Chondrocyte (in vitro differentiated cells): ENCODE measurements around the gene SDK2. TPM values are rescaled to one million over a fixed set of nuclear protein-coding genes. Genes with fewer than 3 reads are reported as not detected.

Source experiments
- DNase-seq: peaks from one replicate; pipeline ENCODE4 v3.0.0; 2021; ENCODE audit warnings: mixed read lengths, low spot score
- H3K27ac Mint-ChIP-seq: one replicate; pipeline ENCODE4 v1.8.0; 2021; ENCODE audit warnings: mild to moderate bottlenecking, moderate library complexity, mixed read lengths; ENCODE audit not compliant: unreplicated experiment
- H3K27me3 Mint-ChIP-seq: 2 replicates; pipeline ENCODE4 v1.8.0; 2021; ENCODE audit warnings: low read depth, mixed read lengths
- H3K36me3 Mint-ChIP-seq: 2 replicates; pipeline ENCODE4 v1.8.0; 2021; ENCODE audit warnings: low read depth, mixed read lengths
- H3K4me1 Mint-ChIP-seq: 2 replicates; pipeline ENCODE4 v1.8.0; 2021; ENCODE audit warnings: low read depth, mild to moderate bottlenecking, mixed read lengths
- H3K4me3 Mint-ChIP-seq: one replicate; pipeline ENCODE4 v1.8.0; 2021; ENCODE audit warnings: mild to moderate bottlenecking, moderate library complexity, mixed read lengths; ENCODE audit not compliant: unreplicated experiment
- H3K9me3 Mint-ChIP-seq: 2 replicates; pipeline ENCODE4 v1.8.0; 2021; ENCODE audit warnings: low read depth, mixed read lengths
- total RNA-seq: library from RNA; stranded (reverse); gene quantifications from 3 replicates; pipeline ENCODE4 v1.2.1, GENCODE V29; 2021
- TF ChIP-seq, protein P1 (sequence below): fragments of 200-600 bp; sonication (generic); IDR thresholded peaks from 2 replicates; pipeline ENCODE4 v1.5.0; 2021; ENCODE audit warnings: antibody characterized with exemption, mild to moderate bottlenecking, moderate library complexity

SDK2 gene
- total RNA-seq, 1 donor from 2014 or later = 15.8 TPM

DNA sequence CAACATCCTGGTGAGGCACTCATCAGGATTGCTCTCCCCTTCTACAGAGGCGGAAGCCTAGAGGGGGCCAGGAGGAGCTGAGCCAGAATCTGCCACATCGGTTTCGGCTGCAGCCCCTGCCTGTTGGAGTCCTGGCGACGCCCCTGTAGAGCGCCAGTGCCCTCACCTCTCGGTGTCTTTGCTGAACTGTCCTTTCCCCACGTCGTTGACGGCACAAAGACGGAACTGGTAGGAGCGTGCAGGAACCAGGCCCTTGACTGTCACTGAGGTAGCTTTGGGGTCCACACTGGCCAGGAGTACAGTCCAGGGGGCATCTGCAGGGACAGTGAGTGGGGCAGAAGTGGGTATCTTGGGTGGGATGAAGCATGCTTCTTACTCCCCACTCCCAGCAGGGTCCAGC lies 222.1 kb downstream of the SDK2 start:
- DNase-seq = no peak

DNA sequence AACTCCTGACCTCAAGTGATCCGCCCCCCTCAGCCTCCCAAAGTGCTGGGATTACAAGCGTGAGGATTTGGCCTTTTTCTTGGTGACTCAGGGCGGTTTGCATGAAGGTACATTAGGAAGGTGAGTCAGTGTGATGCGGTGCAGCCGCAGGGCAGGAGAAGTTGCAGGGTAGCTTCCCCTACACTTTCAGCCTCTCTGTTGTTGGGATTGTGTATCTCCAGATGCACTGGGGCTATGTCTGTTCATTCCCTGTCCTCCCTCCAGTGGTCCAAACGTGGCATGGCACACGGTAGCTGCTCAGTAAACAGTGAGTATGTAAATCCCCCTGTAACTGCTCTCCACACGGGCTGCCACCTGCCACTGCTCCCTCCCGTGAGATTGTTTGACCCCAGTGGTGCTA lies 223.3 kb downstream of the SDK2 start:
- Mint-ChIP-seq H3K27ac (no peak overlapping the region), H3K9me3 (no peaks in the 10 kb centered on the region), H3K4me3 (no peak overlapping the region), H3K36me3 (peaks cover 15% of the 10 kb centered on the region), H3K4me1 (no peaks in the 10 kb centered on the region), H3K27me3 (no peaks in the 10 kb centered on the region)
- TF ChIP-seq, protein P1, sequence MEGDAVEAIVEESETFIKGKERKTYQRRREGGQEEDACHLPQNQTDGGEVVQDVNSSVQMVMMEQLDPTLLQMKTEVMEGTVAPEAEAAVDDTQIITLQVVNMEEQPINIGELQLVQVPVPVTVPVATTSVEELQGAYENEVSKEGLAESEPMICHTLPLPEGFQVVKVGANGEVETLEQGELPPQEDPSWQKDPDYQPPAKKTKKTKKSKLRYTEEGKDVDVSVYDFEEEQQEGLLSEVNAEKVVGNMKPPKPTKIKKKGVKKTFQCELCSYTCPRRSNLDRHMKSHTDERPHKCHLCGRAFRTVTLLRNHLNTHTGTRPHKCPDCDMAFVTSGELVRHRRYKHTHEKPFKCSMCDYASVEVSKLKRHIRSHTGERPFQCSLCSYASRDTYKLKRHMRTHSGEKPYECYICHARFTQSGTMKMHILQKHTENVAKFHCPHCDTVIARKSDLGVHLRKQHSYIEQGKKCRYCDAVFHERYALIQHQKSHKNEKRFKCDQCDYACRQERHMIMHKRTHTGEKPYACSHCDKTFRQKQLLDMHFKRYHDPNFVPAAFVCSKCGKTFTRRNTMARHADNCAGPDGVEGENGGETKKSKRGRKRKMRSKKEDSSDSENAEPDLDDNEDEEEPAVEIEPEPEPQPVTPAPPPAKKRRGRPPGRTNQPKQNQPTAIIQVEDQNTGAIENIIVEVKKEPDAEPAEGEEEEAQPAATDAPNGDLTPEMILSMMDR = peak; percentile 33
- DNase-seq = no peak

More for the DNA sequence above, 222.1 kb downstream of the SDK2 start:
- no peak overlapping the region for H3K27ac Mint-ChIP-seq
- H3K9me3 Mint-ChIP-seq = no peaks in the 10 kb centered on the region
- H3K27me3 Mint-ChIP-seq = no peaks in the 10 kb centered on the region
- peaks cover 15% of the 10 kb centered on the region for H3K36me3 Mint-ChIP-seq
- TF ChIP-seq, protein P1 = no peak
- H3K4me1 Mint-ChIP-seq = no peaks in the 10 kb centered on the region
- no peak overlapping the region for H3K4me3 Mint-ChIP-seq

DNA sequence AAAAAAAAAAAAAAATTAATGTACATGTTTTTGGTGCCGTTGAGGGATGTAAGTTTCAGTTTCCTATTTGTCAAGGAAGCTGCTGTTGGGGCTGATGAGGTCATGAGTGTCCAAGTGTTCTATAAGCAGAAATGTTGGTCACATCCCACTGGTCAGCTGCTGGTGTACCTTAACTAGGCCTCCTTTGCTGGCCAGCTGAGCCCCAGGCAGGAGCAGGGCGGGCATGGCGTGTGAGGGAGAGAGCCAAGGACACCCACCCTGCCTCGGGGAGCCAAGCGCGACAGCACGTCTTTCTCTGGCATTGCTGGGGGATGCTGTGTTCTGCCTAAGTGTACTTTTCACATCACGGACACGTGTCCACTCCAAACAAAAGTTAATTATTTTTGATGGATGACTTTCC lies 224.4 kb downstream of the SDK2 start:
- no peaks in the 10 kb centered on the region for H3K4me1 Mint-ChIP-seq
- H3K36me3 Mint-ChIP-seq = peaks cover 22% of the 10 kb centered on the region
- DNase-seq = no peak
- H3K27ac Mint-ChIP-seq = no peak overlapping the region
- H3K4me3 Mint-ChIP-seq = no peak overlapping the region
- H3K9me3 Mint-ChIP-seq = no peaks in the 10 kb centered on the region
- H3K27me3 Mint-ChIP-seq = no peaks in the 10 kb centered on the region
- TF ChIP-seq, protein P1 = no peak

DNA sequence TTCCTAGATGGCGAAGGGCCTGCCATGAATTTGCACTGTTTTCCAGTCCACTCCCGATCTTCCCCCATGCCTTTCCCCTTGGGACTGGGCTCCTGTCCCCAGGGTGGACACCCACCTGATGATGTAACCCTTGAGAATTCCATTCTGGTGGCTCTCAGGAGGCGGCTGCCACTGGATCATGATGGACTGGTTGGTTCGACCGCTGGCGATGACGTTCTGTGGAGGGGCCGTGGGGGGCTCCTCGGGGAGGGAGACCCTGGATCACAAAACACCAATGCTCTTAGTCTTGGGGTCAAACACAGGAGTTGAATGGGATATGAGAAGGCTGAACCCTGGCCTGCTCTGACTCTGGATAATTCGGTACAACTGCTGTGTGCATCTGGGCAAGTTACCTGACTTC lies 225.2 kb downstream of the SDK2 start:
- H3K27ac Mint-ChIP-seq = no peak overlapping the region
- no peaks in the 10 kb centered on the region for H3K27me3 Mint-ChIP-seq
- H3K4me3 Mint-ChIP-seq = no peak overlapping the region
- TF ChIP-seq, protein P1 = no peak
- no peaks in the 10 kb centered on the region for H3K4me1 Mint-ChIP-seq
- peaks cover 25% of the 10 kb centered on the region for H3K36me3 Mint-ChIP-seq
- H3K9me3 Mint-ChIP-seq = no peaks in the 10 kb centered on the region
- no peak for DNase-seq

DNA sequence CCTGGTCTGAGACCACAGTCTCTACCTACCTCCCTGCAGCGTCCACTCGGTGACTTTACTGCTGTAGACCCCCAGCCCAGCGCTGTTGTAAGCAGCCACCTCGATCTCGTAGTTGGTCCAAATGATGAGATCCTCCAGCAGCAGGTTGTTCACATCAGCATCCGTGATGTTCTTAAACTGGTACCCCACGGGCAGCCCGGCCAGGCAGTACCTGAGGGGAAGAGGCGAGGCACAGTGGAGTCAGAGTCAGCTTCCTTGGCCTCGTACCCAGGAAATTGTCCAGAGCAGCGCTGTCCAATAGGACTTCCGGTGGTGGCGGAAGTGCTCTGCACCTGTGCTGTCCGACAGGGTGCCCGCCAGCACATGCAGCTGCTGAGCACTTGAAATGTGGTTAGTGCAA lies 228.5 kb downstream of the SDK2 start:
- Mint-ChIP-seq H3K27me3 (no peaks in the 10 kb centered on the region), H3K4me1 (no peaks in the 10 kb centered on the region), H3K4me3 (no peak overlapping the region), H3K36me3 (peaks cover 23% of the 10 kb centered on the region), H3K27ac (no peak overlapping the region), H3K9me3 (no peaks in the 10 kb centered on the region)
- TF ChIP-seq, protein P1 = no peak
- no peak for DNase-seq
